H9 (cell line): ENCODE measurements around the gene ERN1. TPM values are rescaled to one million over a fixed set of nuclear protein-coding genes. Genes with fewer than 3 reads are reported as not detected.

Experiments
- DNase-seq: peaks from one replicate; pipeline ENCODE4 v3.0.0-alpha.2; 2017
- H2AFZ ChIP-seq: one replicate; pipeline ENCODE4 v1.6.1; 2013; ENCODE audit warnings: mild to moderate bottlenecking, low read length, control low read depth, moderate library complexity
- H2AK5ac ChIP-seq: 2 replicates; pipeline ENCODE4 v1.6.1; 2013; ENCODE audit warnings: low read length, control low read depth, mixed read lengths; ENCODE audit not compliant: insufficient read length
- H2BK120ac ChIP-seq: one replicate; pipeline ENCODE4 v1.6.1; 2013; ENCODE audit warnings: low read depth, mild to moderate bottlenecking, low read length, control low read depth, inconsistent platforms; ENCODE audit not compliant: poor library complexity, severe bottlenecking
- H2BK12ac ChIP-seq: 2 replicates; pipeline ENCODE4 v1.6.1; 2013; ENCODE audit warnings: low read length, control low read depth, mixed read lengths, low read depth; ENCODE audit not compliant: insufficient read length
- H2BK15ac ChIP-seq: 2 replicates; pipeline ENCODE4 v1.6.1; 2013; ENCODE audit warnings: low read depth, low read length, control low read depth
- H2BK20ac ChIP-seq: one replicate; pipeline ENCODE4 v1.6.1; 2013; ENCODE audit warnings: low read depth, mild to moderate bottlenecking, low read length, control low read depth, inconsistent platforms; ENCODE audit not compliant: poor library complexity, severe bottlenecking
- H2BK5ac ChIP-seq: 2 replicates; pipeline ENCODE4 v1.6.1; 2013; ENCODE audit warnings: low read length, control low read depth, mixed read lengths; ENCODE audit not compliant: insufficient read length
- H3K14ac ChIP-seq: 2 replicates; pipeline ENCODE4 v1.6.1; 2013; ENCODE audit warnings: low read length, control low read depth; ENCODE audit not compliant: insufficient read depth
- H3K18ac ChIP-seq: 2 replicates; pipeline ENCODE4 v1.6.1; 2013; ENCODE audit warnings: low read depth, mild to moderate bottlenecking, mixed read lengths, low read length, control low read depth; ENCODE audit not compliant: insufficient read length
- H3K23ac ChIP-seq: 2 replicates; pipeline ENCODE4 v1.6.1; 2013; ENCODE audit warnings: low read length, control low read depth, mixed read lengths, low read depth; ENCODE audit not compliant: insufficient read length
- H3K23me2 ChIP-seq: 2 replicates; pipeline ENCODE4 v1.6.1; 2013; ENCODE audit warnings: low read depth, mild to moderate bottlenecking, mixed read lengths, low read length, control low read depth; ENCODE audit not compliant: insufficient read length, poor library complexity, severe bottlenecking
- H3K27ac ChIP-seq: 2 replicates; pipeline ENCODE4 v1.5.1; 2013; ENCODE audit warnings: low read length, control low read depth, mixed read lengths, low read depth; ENCODE audit not compliant: insufficient read length
- H3K27me3 ChIP-seq: 2 replicates; pipeline ENCODE4 v1.6.1; 2013; ENCODE audit warnings: low read length, control low read depth, inconsistent platforms; ENCODE audit not compliant: insufficient read depth
- H3K4ac ChIP-seq: 2 replicates; pipeline ENCODE4 v1.6.1; 2013; ENCODE audit warnings: low read depth, mild to moderate bottlenecking, control low read depth, inconsistent platforms, low read length, moderate library complexity
- H3K4me1 ChIP-seq: 2 replicates; pipeline ENCODE4 v1.6.1; 2013; ENCODE audit warnings: low read length, control low read depth, inconsistent platforms; ENCODE audit not compliant: insufficient read depth
- H3K4me2 ChIP-seq: 2 replicates; pipeline ENCODE4 v1.6.1; 2013; ENCODE audit warnings: low read length, control low read depth, mixed read lengths; ENCODE audit not compliant: insufficient read length, insufficient read depth
- H3K56ac ChIP-seq: 2 replicates; pipeline ENCODE4 v1.6.1; 2013; ENCODE audit warnings: low read depth, mild to moderate bottlenecking, mixed read lengths, low read length, control low read depth; ENCODE audit not compliant: insufficient read length
- H3K79me1 ChIP-seq: 2 replicates; pipeline ENCODE4 v1.6.1; 2013; ENCODE audit warnings: low read depth, mild to moderate bottlenecking, moderate library complexity, low read length, control low read depth, inconsistent platforms; ENCODE audit not compliant: insufficient read depth, poor library complexity, severe bottlenecking
- H3K79me2 ChIP-seq: 2 replicates; pipeline ENCODE4 v1.6.1; 2013; ENCODE audit warnings: low read length, control low read depth, inconsistent platforms; ENCODE audit not compliant: insufficient read depth
- H3K9ac ChIP-seq: 2 replicates; pipeline ENCODE4 v1.6.1; 2013; ENCODE audit warnings: low read length, control low read depth, mixed read lengths; ENCODE audit not compliant: insufficient read length; ENCODE audit errors: extremely low read depth
- H3K9me3 ChIP-seq: one replicate; pipeline ENCODE4 v1.6.1; 2013; ENCODE audit warnings: low read depth, low read length, inconsistent platforms; ENCODE audit not compliant: control insufficient read depth
- H3T11ph ChIP-seq: one replicate; pipeline ENCODE4 v1.6.1; 2013; ENCODE audit warnings: mild to moderate bottlenecking, low read length, control low read depth, inconsistent platforms
- H4K20me1 ChIP-seq: one replicate; pipeline ENCODE4 v1.6.1; 2013; ENCODE audit not compliant: control insufficient read depth, insufficient read length, insufficient read depth
- H4K5ac ChIP-seq: 2 replicates; pipeline ENCODE4 v1.6.1; 2013; ENCODE audit warnings: low read depth, mild to moderate bottlenecking, mixed read lengths, low read length, control low read depth; ENCODE audit not compliant: insufficient read length
- H4K8ac ChIP-seq: replicated peaks from 2 replicates; pipeline ENCODE4 v1.6.1; 2013; ENCODE audit warnings: low read length, control low read depth, mixed read lengths, low read depth; ENCODE audit not compliant: insufficient read length
- H4K91ac ChIP-seq: 2 replicates; pipeline ENCODE4 v1.6.1; 2013; ENCODE audit warnings: low read depth, mild to moderate bottlenecking, moderate library complexity, mixed read lengths, low read length, control low read depth; ENCODE audit not compliant: insufficient read length
- H3K27ac Mint-ChIP-seq, 3 experiments: 2 replicates in 2 of 3; 3 replicates in 1 of 3; pipeline ENCODE4 v1.8.0; 2020 to 2021; ENCODE audit warnings: mixed read lengths in 3 of 3, mild to moderate bottlenecking in 1 of 3, moderate library complexity in 1 of 3
- H3K27me3 Mint-ChIP-seq: 2 replicates; pipeline ENCODE4 v1.8.0; 2021; ENCODE audit warnings: low read depth, mild to moderate bottlenecking, moderate library complexity, mixed read lengths
- H3K36me3 Mint-ChIP-seq, 3 experiments: 2 replicates in 2 of 3; 3 replicates in 1 of 3; pipeline ENCODE4 v1.8.0; 2020 to 2021; ENCODE audit warnings: low read depth in 3 of 3, mixed read lengths in 3 of 3; ENCODE audit not compliant: insufficient read depth in 1 of 3
- H3K4me1 Mint-ChIP-seq, 2 experiments: 2 replicates each; pipeline ENCODE4 v1.8.0; 2020; ENCODE audit warnings: mixed read lengths in 2 of 2
- H3K4me3 Mint-ChIP-seq, 2 experiments: 2 replicates in 1 of 2; 3 replicates in 1 of 2; pipeline ENCODE4 v1.8.0; 2020 to 2021; ENCODE audit warnings: mild to moderate bottlenecking in 2 of 2, mixed read lengths in 2 of 2, moderate library complexity in 1 of 2
- H3K9me3 Mint-ChIP-seq, 2 experiments: 2 replicates in 1 of 2; 3 replicates in 1 of 2; pipeline ENCODE4 v1.8.0; 2020; ENCODE audit warnings: mild to moderate bottlenecking in 2 of 2, mixed read lengths in 2 of 2, moderate library complexity in 1 of 2
- WGBS: extraction: QIAGEN DNeasy Blood & Tissue Kit; methylation state at CpG from one replicate; pipeline ENCODE4 v1.1.7; 2013; ENCODE audit warnings: missing lambda C conversion rate, low lambda C conversion rate, mixed read lengths; ENCODE audit not compliant: insufficient read length; ENCODE audit errors: extremely low coverage; 5-methylcytosine and 5-hydroxymethylcytosine counted together
- total RNA-seq: library from RNA; stranded (reverse); gene quantifications from 2 replicates; pipeline ENCODE4 v1.2.1, GENCODE V29; 2021
- TF ChIP-seq, protein P1 (sequence below): fragments of 200-600 bp; sonication (generic); conservative IDR thresholded peaks from 3 replicates; pipeline ENCODE4 v1.8.0; 2021; ENCODE audit warnings: antibody characterized with exemption, mild to moderate bottlenecking

Gene ERN1
- total RNA-seq, 1 experiment from 2014 or later, result 5.0 TPM

DNA sequence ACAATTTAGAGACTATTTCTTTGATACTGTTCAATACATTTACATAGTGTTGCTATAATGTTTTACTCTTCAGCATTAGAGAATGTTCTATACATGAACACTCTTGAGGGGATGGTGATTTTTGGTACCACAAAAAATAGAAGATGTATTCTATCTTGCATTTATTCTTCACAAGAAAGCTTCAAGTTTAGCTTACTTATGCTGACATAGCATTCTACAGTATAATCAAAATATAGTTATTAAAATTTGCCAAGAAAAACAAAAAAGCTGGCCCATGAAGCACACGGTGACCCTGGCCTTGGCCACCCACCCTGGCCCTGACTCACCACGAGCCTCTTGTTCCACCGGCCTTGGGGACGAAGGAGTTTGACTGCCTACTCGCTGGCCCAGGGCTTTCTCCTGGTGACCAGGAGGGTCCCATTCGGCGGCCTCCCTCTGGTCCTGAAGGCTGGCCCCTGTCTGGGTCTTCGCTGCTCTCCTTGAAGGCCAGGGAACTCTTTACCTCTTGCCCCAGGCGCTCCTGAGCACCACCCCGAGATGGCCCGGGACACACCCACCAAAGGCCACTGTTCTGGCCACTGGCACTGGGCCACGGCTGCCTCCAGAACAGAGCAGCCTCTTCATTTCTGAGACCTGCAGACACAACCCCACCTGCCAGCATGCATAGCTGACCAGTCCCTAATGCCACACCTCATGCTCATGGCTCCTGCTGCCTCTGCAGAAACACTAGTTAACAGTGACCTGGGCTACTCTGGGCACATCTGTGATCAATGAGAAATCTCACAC is 87.1 kb downstream of the ERN1 start:
- Histone ChIP-seq H3K18ac (no peak overlapping the region), H2BK12ac (no peak overlapping the region), H3K4me1 (no peaks in the 10 kb centered on the region), H4K5ac (no peak overlapping the region), H3K4me2 (no peak overlapping the region), H3K79me1 (no peaks in the 10 kb centered on the region), H3K23me2 (no peaks in the 10 kb centered on the region), H2BK5ac (no peak overlapping the region), H4K20me1 (no peaks in the 10 kb centered on the region), H3K14ac (no peak overlapping the region), H3K9me3 (no peaks in the 10 kb centered on the region), H2AFZ (no peak overlapping the region), H2AK5ac (no peak overlapping the region), H3K79me2 (no peaks in the 10 kb centered on the region), H3K56ac (no peak overlapping the region), H2BK20ac (no peak overlapping the region), H3K9ac (no peak overlapping the region), H4K91ac (no peak overlapping the region), H4K8ac (no peak overlapping the region), H3K27me3 (no peaks in the 10 kb centered on the region), H3K23ac (no peak overlapping the region), H3K4ac (no peak overlapping the region), H3K27ac (no peak overlapping the region), H3T11ph (no peak overlapping the region), H2BK15ac (no peak overlapping the region), H2BK120ac (no peak overlapping the region)
- Mint-ChIP-seq H3K4me3 (no peak overlapping the region), H3K36me3 (peaks cover 0 to 12% (median 1%) of the 10 kb centered on the region in 3 experiments; a peak in 2 of 7 replicates), H3K4me1 (no peaks in the 10 kb centered on the region), H3K9me3 (no peaks in the 10 kb centered on the region), H3K27me3 (no peaks in the 10 kb centered on the region), H3K27ac (no peak overlapping the region)
- TF ChIP-seq, protein P1, sequence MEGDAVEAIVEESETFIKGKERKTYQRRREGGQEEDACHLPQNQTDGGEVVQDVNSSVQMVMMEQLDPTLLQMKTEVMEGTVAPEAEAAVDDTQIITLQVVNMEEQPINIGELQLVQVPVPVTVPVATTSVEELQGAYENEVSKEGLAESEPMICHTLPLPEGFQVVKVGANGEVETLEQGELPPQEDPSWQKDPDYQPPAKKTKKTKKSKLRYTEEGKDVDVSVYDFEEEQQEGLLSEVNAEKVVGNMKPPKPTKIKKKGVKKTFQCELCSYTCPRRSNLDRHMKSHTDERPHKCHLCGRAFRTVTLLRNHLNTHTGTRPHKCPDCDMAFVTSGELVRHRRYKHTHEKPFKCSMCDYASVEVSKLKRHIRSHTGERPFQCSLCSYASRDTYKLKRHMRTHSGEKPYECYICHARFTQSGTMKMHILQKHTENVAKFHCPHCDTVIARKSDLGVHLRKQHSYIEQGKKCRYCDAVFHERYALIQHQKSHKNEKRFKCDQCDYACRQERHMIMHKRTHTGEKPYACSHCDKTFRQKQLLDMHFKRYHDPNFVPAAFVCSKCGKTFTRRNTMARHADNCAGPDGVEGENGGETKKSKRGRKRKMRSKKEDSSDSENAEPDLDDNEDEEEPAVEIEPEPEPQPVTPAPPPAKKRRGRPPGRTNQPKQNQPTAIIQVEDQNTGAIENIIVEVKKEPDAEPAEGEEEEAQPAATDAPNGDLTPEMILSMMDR, result no peak
- WGBS, result no CpG with 5 or more reads among the region's 12 CpGs
- no peak for DNase-seq
